K562 (cell line): ENCODE data around the gene PARD3. TPM values are rescaled to one million over a fixed set of nuclear protein-coding genes. Genes with fewer than 3 reads are reported as not detected.
A peak's percentile ranks its signal among the peaks of the same experiment; 100 is the strongest.

Source experiments
- ATAC-seq: fragments of 200-7000 bp; cut with Tn5 transposase; 3 replicates; pipeline ENCODE4 v1.9.1; 2020; ENCODE audit warnings: moderate library complexity
- BruUV-seq: library from RNA; stranded (reverse); fragments of 400-500 nt; replicated peaks from 2 replicates; lab custom pipeline; 2021; lab: Mats Ljungman, UMichigan
- CTCF ChIA-PET: fragments of 300-600 bp; formaldehyde crosslinking; extraction: SDS; loops from one replicate; lab custom pipeline; 2021; ENCODE audit warnings: low intra/inter-chr PET ratio; lab: Yijun Ruan, JAX
- POLR2A ChIA-PET: fragments of 300-600, 350-650 bp; sonication (Branson Sonifier 250); formaldehyde crosslinking; extraction: SDS; loops from one replicate; lab custom pipeline; 2021; ENCODE audit warnings: antibody characterized with exemption, inconsistent platforms; lab: Yijun Ruan, JAX
- DNase-seq, 4 experiments: peaks; one replicate each; pipeline versions ENCODE4 v3.0.0 to v3.0.0-alpha.2; 2011 to 2018; ENCODE audit warnings: low spot score in 3 of 4, mixed read lengths in 3 of 4; ENCODE audit errors: extremely low read depth in 1 of 4
- FAIRE-seq: peaks from 2 replicates; lab custom pipeline; 2011; peaks lifted over from hg19 to GRCh38; lab: Jason Lieb, UNC
- H2AFZ ChIP-seq: 2 replicates; pipeline ENCODE4 v1.6.0; 2011; ENCODE audit warnings: low read depth, low read length, control low read depth, inconsistent platforms
- H3K27ac ChIP-seq: fragments of 200-600 bp; 3 replicates; pipeline ENCODE4 v1.8.0; 2011; ENCODE audit warnings: low read depth, mild to moderate bottlenecking, control low read depth, inconsistent platforms, low read length, moderate library complexity, mixed read lengths; ENCODE audit errors: extremely low read depth
- H3K27me3 ChIP-seq, 2 experiments: fragments of 300-600 bp in 1 of 2; 2 replicates in 1 of 2; 3 replicates in 1 of 2; pipeline versions ENCODE4 v1.6.0 to v1.8.0; 2011; ENCODE audit warnings: inconsistent platforms in 2 of 2, low read length in 2 of 2, mild to moderate bottlenecking in 1 of 2, mixed read lengths in 1 of 2, moderate library complexity in 1 of 2; ENCODE audit not compliant: control insufficient read depth in 2 of 2, insufficient read depth in 2 of 2
- H3K36me3 ChIP-seq: fragments of 300-600 bp; 3 replicates; pipeline ENCODE4 v1.8.0; 2011; ENCODE audit warnings: mild to moderate bottlenecking, low read length, inconsistent platforms; ENCODE audit not compliant: control insufficient read depth, insufficient read depth
- H3K4me1 ChIP-seq, 2 experiments: fragments of 200-600 bp in 1 of 2; replicated peaks in 1 of 2; 2 replicates in 1 of 2; 3 replicates in 1 of 2; pipeline versions ENCODE4 v1.5.1 to v1.8.0; 2011; ENCODE audit warnings: inconsistent platforms in 2 of 2, low read length in 2 of 2, mild to moderate bottlenecking in 1 of 2, mixed read lengths in 1 of 2, moderate library complexity in 1 of 2; ENCODE audit not compliant: control insufficient read depth in 2 of 2, insufficient read depth in 2 of 2
- H3K4me2 ChIP-seq: 2 replicates; pipeline ENCODE4 v1.6.1; 2011; ENCODE audit warnings: low read length, control low read depth, inconsistent platforms, mixed read lengths; ENCODE audit not compliant: insufficient read depth
- H3K4me3 ChIP-seq: fragments of 200-600 bp; sonication (generic), shearing (Covaris generic); 2 replicates; pipeline ENCODE4 v1.5.1; 2016; ENCODE audit warnings: control low read depth, inconsistent platforms
- H3K79me2 ChIP-seq: fragments of 200-600 bp; 3 replicates; pipeline ENCODE4 v1.8.0; 2011; ENCODE audit warnings: low read length, inconsistent platforms; ENCODE audit not compliant: control insufficient read depth, insufficient read depth
- H3K9ac ChIP-seq, 2 experiments: 2 replicates each; pipeline versions ENCODE4 v1.6.0 to v1.6.1; 2011; ENCODE audit warnings: low read depth in 2 of 2, low read length in 2 of 2, control low read depth in 1 of 2, inconsistent platforms in 1 of 2, mild to moderate bottlenecking in 1 of 2, mixed read lengths in 1 of 2; ENCODE audit not compliant: insufficient read depth in 1 of 2
- H3K9me1 ChIP-seq: one replicate; pipeline ENCODE4 v1.6.0; 2011; ENCODE audit warnings: inconsistent platforms, mild to moderate bottlenecking, low read length, moderate library complexity; ENCODE audit not compliant: control insufficient read depth, insufficient read depth
- H3K9me3 ChIP-seq: replicated peaks from 2 replicates; pipeline ENCODE4 v1.5.1; 2011; ENCODE audit warnings: low read depth, low read length, inconsistent platforms; ENCODE audit not compliant: control insufficient read depth, insufficient read depth
- H4K20me1 ChIP-seq: replicated peaks from 2 replicates; pipeline ENCODE4 v1.6.1; 2011; ENCODE audit warnings: low read length, inconsistent platforms, mixed read lengths; ENCODE audit not compliant: control insufficient read depth, insufficient read depth
- CTCF ChIP-seq, 3 experiments: IDR thresholded peaks in 2 of 3; conservative IDR thresholded peaks in 1 of 3; 2 replicates each; pipeline ENCODE4 v1.5.1; 2011 to 2012; ENCODE audit warnings: low read length in 3 of 3, mild to moderate bottlenecking in 3 of 3, control low read depth in 2 of 3, improper control_type of control experiment in 1 of 3, inconsistent platforms in 1 of 3, low read depth in 1 of 3, mixed read lengths in 1 of 3, moderate library complexity in 1 of 3; ENCODE audit not compliant: insufficient read depth in 2 of 3
- E2F3 ChIP-seq: fragments of 250-450 bp; sonication (Bioruptor Pico); IDR thresholded peaks from 2 replicates; pipeline ENCODE4 v1.4.0; 2020; ENCODE audit warnings: mild to moderate bottlenecking
- EGR1 ChIP-seq: fragments of 450-650 bp; conservative IDR thresholded peaks from 2 replicates; pipeline ENCODE4 v1.6.1; 2017; ENCODE audit warnings: mild to moderate bottlenecking
- GABPB2 ChIP-seq: fragments of 250-450 bp; sonication (Bioruptor Pico); conservative IDR thresholded peaks from 2 replicates; pipeline ENCODE4 v1.5.1; 2021; ENCODE audit warnings: mild to moderate bottlenecking
- HNRNPK ChIP-seq: fragments of 200-400 bp; formaldehyde crosslinking; IDR thresholded peaks from one replicate; pipeline ENCODE4 v1.6.1; 2018; ENCODE audit warnings: mild to moderate bottlenecking, low read depth, low read length; ENCODE audit not compliant: poor library complexity, severe bottlenecking
- MIER1 ChIP-seq: fragments of 450-650 bp; IDR thresholded peaks from 2 replicates; pipeline ENCODE4 v1.6.1; 2016; ENCODE audit warnings: antibody characterized with exemption, mild to moderate bottlenecking, low read depth
- PTRF ChIP-seq: fragments of 450-650 bp; IDR thresholded peaks from 2 replicates; pipeline ENCODE4 v1.6.1; 2016; ENCODE audit warnings: mild to moderate bottlenecking, missing genetic modification characterization, missing compliant biosample characterization
- RAD51 ChIP-seq: fragments of 450-650 bp; IDR thresholded peaks from 2 replicates; pipeline ENCODE4 v1.7.1; 2016; ENCODE audit warnings: low read depth, mild to moderate bottlenecking, borderline replicate concordance
- SMARCA4 ChIP-seq: fragments of 450-650 bp; IDR thresholded peaks from 2 replicates; pipeline ENCODE4 v1.6.1; 2016
- SMARCC2 ChIP-seq: fragments of 450-650 bp; IDR thresholded peaks from 2 replicates; pipeline ENCODE4 v1.6.1; 2017; ENCODE audit warnings: antibody characterized with exemption, moderate library complexity, mild to moderate bottlenecking, low read depth
- SMARCE1 ChIP-seq: fragments of 450-650 bp; IDR thresholded peaks from 2 replicates; pipeline ENCODE4 v1.7.1; 2016; ENCODE audit warnings: mild to moderate bottlenecking
- TFE3 ChIP-seq: fragments of 450-650 bp; formaldehyde crosslinking; IDR thresholded peaks from 2 replicates; pipeline ENCODE4 v1.4.0; 2020; ENCODE audit warnings: mild to moderate bottlenecking, mixed read lengths
- USF1 ChIP-seq: sonication (generic); formaldehyde crosslinking; IDR thresholded peaks from 2 replicates; pipeline ENCODE4 v1.9.0; 2022; ENCODE audit warnings: mild to moderate bottlenecking, missing genetic modification reagents
- ZBTB1 ChIP-seq: sonication (generic); formaldehyde crosslinking; IDR thresholded peaks from 2 replicates; pipeline ENCODE4 v1.8.1; 2023; ENCODE audit warnings: missing genetic modification reagents, low read depth, mild to moderate bottlenecking, borderline replicate concordance
- ZBTB9 ChIP-seq: fragments of 450-650 bp; formaldehyde crosslinking; IDR thresholded peaks from 2 replicates; pipeline ENCODE4 v1.4.0; 2020; ENCODE audit warnings: mild to moderate bottlenecking, moderate library complexity
- ZNF133 ChIP-seq: fragments of 250-450 bp; sonication (Bioruptor Pico); IDR thresholded peaks from 2 replicates; pipeline ENCODE4 v1.4.0; 2020; ENCODE audit warnings: mild to moderate bottlenecking
- ZNF197 ChIP-seq: fragments of 200-800 bp; sonication (Bioruptor generic); IDR thresholded peaks from 2 replicates; pipeline ENCODE4 v1.6.1; 2016; ENCODE audit warnings: low read depth, missing genetic modification characterization, missing compliant biosample characterization
- ZNF212 ChIP-seq: fragments of 450-650 bp; formaldehyde crosslinking; IDR thresholded peaks from 2 replicates; pipeline ENCODE4 v1.4.0; 2020; ENCODE audit warnings: mild to moderate bottlenecking
- ZNF274 ChIP-seq: IDR thresholded peaks from 2 replicates; pipeline ENCODE4 v1.6.1; 2011; ENCODE audit warnings: low read depth, mild to moderate bottlenecking, low read length, moderate library complexity, borderline replicate concordance
- WGBS: fragments of 100-300 bp; shearing (Covaris generic); methylation state at CpG from one replicate; pipeline ENCODE4 v1.1.6; 2016; ENCODE audit warnings: low coverage, mixed read lengths; ENCODE audit not compliant: insufficient coverage; ENCODE audit errors: missing lambda C conversion rate; 5-methylcytosine and 5-hydroxymethylcytosine counted together
- in situ Hi-C: fragments of 300-500 bp; cut with MboI; formaldehyde crosslinking; loops from 4 replicates; pipeline ENCODE4 v1.15.0; 2018; ENCODE audit warnings: inconsistent platforms, mixed read lengths
- intact Hi-C: fragments of 100-400 bp; cut with micrococcal nuclease; formaldehyde crosslinking; loops from 2 replicates; pipeline ENCODE4 v1.14.2; 2022
- polyA plus RNA-seq, 8 experiments: library from polyadenylated mRNA; depleted of rRNA in 4 of 8; stranded (reverse) in 5 of 8; unstranded in 3 of 8; fragments of >200 nt; fragmentation: Nextera tagmentation in 2 of 8; fragmentation: Illumina TruSeq in 1 of 8; extraction: Ambion mirVana in 2 of 8; extraction: Trizol in 1 of 8; gene quantifications; 2 replicates each; pipeline versions ENCODE4 v1.2.1 to v1.2.3, GENCODE V29; 2011 to 2014; ENCODE audit warnings: inconsistent platforms in 1 of 8, missing spikeins in 1 of 8
- total RNA-seq, 7 experiments: library from RNA; depleted of rRNA in 6 of 7; stranded (reverse); fragments of >200 nt in 6 of 7; fragmentation: Illumina TruSeq in 2 of 7; extraction: Trizol in 2 of 7; gene quantifications; 2 replicates each; pipeline versions ENCODE4 v1.2.1 to v1.2.3, GENCODE V29; 2011 to 2021; ENCODE audit warnings: low replicate concordance in 1 of 7

Gene PARD3
- total and polyA plus RNA-seq, 9 of the 15 experiments (the other 6 are each of a cell fraction or from before 2014, with no cell fraction given), result 2.7 to 11.7 (median 7.7) TPM

- WGBS, result 0% methylated on average over 4 of the region's 4 CpGs
- Histone ChIP-seq H3K9me3 (no peaks in the 10 kb centered on the region), H4K20me1 (peaks cover 3% of the 10 kb centered on the region), H2AFZ (no peak overlapping the region), H3K36me3 (no peaks in the 10 kb centered on the region), H3K27me3 (no peaks in the 10 kb centered on the region), H3K4me2 (no peak overlapping the region), H3K9ac (no peak overlapping the region), H3K79me2 (no peaks in the 10 kb centered on the region), H3K4me1 (peaks cover 0 to 7% of the 10 kb centered on the region in 2 experiments; a peak in 2 of 5 replicates), H3K9me1 (no peaks in the 10 kb centered on the region), H3K27ac (no peak overlapping the region), H3K4me3 (no peak overlapping the region)
- DNase-seq, result peak in 2 of 4 experiments; percentile 17 to 31
- CTCF ChIA-PET, result no interaction called here
- BruUV-seq, result no TSS peak
- peak; percentile 43; the same call in 1 of the 3 replicates for ATAC-seq
- POLR2A ChIA-PET, result no interaction called here
- intact Hi-C loops (no loop called here), in situ Hi-C loops (no loop called here)
- peak; percentile 11 for FAIRE-seq
- TF ChIP-seq ZNF133, result no peak
- peak; percentile 48; the same call in 1 of the 2 replicates for TF ChIP-seq RAD51
- TF ChIP-seq ZBTB9 (CRISPR knock-in tag), result no peak
- TF ChIP-seq ZNF197 (CRISPR knock-in tag), result no peak
- TF ChIP-seq HNRNPK, result no peak
- TF ChIP-seq SMARCC2, result 0 out of 2 replicates have a peak, but pooled peaks have one; percentile 28
- no peak for TF ChIP-seq GABPB2 (CRISPR knock-in tag)
- no peak for TF ChIP-seq PTRF (tag)
- TF ChIP-seq EGR1, result no peak
- TF ChIP-seq ZNF212 (CRISPR knock-in tag), result no peak
- TF ChIP-seq ZNF274, result no peak
- peak; percentile 56; the same call in 1 of the 2 replicates for TF ChIP-seq SMARCE1
- TF ChIP-seq E2F3 (CRISPR knock-in tag), result no peak
- TF ChIP-seq USF1, result peak; percentile 30; the same call in 1 of the 2 replicates
- peak; percentile 64 for TF ChIP-seq TFE3
- no peak for TF ChIP-seq ZBTB1 (CRISPR knock-in tag)
- TF ChIP-seq MIER1, result no peak
- TF ChIP-seq SMARCA4, result peak; percentile 56; the same call in 1 of the 2 replicates
- no peak for TF ChIP-seq CTCF (IDR thresholded peaks at IDR 0.05 in 2 of 3, conservative IDR thresholded peaks at IDR 0.05 in 1 of 3; ENCODE audit: insufficient read depth in 2 of 3, low read depth in 1 of 3, low read length in 3 of 3)
Measured at GRCh38 chr10:34710391-34710751, 104.7 kb downstream of the PARD3 start.
